Neural progenitor cell (in vitro differentiated cells): ENCODE measurements around the gene SMYD3.

ENCODE experiments used
- EZH2 ChIP-seq: fragments of 200-600 bp; sonication (generic); IDR thresholded peaks from 2 replicates; pipeline ENCODE4 v1.6.1; 2017; ENCODE audit warnings: antibody characterized with exemption, mild to moderate bottlenecking, moderate library complexity
- TF ChIP-seq, protein P1 (sequence below): fragments of 200-600 bp; sonication (generic); IDR thresholded peaks from 2 replicates; pipeline ENCODE4 v1.5.1; 2017; ENCODE audit warnings: antibody characterized with exemption, mild to moderate bottlenecking

- TF ChIP-seq, protein P1, sequence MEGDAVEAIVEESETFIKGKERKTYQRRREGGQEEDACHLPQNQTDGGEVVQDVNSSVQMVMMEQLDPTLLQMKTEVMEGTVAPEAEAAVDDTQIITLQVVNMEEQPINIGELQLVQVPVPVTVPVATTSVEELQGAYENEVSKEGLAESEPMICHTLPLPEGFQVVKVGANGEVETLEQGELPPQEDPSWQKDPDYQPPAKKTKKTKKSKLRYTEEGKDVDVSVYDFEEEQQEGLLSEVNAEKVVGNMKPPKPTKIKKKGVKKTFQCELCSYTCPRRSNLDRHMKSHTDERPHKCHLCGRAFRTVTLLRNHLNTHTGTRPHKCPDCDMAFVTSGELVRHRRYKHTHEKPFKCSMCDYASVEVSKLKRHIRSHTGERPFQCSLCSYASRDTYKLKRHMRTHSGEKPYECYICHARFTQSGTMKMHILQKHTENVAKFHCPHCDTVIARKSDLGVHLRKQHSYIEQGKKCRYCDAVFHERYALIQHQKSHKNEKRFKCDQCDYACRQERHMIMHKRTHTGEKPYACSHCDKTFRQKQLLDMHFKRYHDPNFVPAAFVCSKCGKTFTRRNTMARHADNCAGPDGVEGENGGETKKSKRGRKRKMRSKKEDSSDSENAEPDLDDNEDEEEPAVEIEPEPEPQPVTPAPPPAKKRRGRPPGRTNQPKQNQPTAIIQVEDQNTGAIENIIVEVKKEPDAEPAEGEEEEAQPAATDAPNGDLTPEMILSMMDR = no peak
- TF ChIP-seq EZH2 = no peak
These were observed 393.5 kb downstream of the SMYD3 start for GRCh38 chr1:246113555-246114095.
